GM12864 (cell line): ENCODE data around the gene COL25A1.

Source experiments
- DNase-seq: peaks from one replicate; pipeline ENCODE4 v3.0.0-alpha.2; 2011; ENCODE audit warnings: low read depth
- H3K4me3 ChIP-seq: 2 replicates; pipeline ENCODE4 v1.5.1; 2011; ENCODE audit warnings: mild to moderate bottlenecking, low read depth, low read length, control low read depth
- TF ChIP-seq, protein P1 (sequence below): IDR thresholded peaks from 2 replicates; pipeline ENCODE4 v1.5.1; 2011; ENCODE audit warnings: low read depth, mild to moderate bottlenecking, moderate library complexity, low read length, control low read depth, inconsistent platforms; ENCODE audit errors: missing control alignments

The COL25A1 gene

DNA sequence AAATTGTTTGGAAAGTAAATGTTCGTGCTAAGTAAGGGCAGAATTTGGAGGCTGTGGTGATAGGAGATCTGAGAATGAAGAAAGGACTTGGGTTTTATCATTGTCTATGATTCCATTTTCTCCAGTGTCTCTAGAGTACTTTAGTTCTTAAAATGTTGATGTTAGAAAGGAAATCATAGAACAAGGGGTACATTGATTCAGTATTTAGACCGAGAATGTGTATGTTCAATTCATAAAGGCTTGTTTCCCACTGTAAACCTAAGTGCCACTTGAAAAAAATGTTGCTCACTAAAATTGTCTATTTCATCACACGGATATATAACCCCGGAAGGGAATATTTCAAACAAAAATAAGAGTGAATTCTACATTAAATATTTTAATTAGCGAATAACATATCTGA lies 380.3 kb downstream of the COL25A1 start:
- TF ChIP-seq, protein P1, sequence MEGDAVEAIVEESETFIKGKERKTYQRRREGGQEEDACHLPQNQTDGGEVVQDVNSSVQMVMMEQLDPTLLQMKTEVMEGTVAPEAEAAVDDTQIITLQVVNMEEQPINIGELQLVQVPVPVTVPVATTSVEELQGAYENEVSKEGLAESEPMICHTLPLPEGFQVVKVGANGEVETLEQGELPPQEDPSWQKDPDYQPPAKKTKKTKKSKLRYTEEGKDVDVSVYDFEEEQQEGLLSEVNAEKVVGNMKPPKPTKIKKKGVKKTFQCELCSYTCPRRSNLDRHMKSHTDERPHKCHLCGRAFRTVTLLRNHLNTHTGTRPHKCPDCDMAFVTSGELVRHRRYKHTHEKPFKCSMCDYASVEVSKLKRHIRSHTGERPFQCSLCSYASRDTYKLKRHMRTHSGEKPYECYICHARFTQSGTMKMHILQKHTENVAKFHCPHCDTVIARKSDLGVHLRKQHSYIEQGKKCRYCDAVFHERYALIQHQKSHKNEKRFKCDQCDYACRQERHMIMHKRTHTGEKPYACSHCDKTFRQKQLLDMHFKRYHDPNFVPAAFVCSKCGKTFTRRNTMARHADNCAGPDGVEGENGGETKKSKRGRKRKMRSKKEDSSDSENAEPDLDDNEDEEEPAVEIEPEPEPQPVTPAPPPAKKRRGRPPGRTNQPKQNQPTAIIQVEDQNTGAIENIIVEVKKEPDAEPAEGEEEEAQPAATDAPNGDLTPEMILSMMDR: no peak
- DNase-seq: no peak
- no peak overlapping the region for H3K4me3 ChIP-seq

- H3K4me3 ChIP-seq: no peak overlapping the region
- no peak for DNase-seq
- TF ChIP-seq, protein P1: no peak
Measured at GRCh38 chr4:108920395-108921087, 381.9 kb downstream of the COL25A1 start.

DNA sequence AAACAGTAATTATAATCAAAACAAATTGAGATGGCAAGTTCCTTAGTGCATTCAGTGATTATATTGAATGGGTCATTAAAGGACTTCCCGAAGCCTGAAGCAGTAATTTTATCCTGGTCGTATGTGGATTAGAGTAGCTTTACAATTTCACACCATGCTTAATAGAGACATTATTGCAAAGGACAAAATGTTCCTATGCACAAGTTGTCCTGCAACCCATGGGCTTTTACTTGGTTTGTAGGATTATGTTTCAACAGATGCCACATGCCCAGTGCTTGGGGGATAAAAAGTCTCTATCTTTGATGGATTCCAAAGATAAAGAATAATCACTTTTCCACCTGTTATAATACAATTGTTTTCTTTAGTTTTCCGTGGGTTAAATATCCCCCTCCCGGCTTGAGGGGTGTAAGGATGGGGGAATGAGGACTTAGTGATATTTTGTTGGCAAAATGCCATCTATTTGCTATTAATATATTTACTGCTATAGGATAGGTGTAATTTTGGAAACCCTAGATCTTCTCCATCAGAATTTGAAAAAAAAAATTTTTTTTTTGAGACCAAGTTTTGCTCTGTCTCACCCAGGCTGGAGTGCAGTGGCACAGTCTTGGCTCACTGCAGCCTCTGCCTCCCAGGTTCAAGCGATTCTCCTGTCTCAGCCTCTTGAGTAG lies 383.1 kb downstream of the COL25A1 start:
- TF ChIP-seq, protein P1: no peak
- no peak for DNase-seq

DNA sequence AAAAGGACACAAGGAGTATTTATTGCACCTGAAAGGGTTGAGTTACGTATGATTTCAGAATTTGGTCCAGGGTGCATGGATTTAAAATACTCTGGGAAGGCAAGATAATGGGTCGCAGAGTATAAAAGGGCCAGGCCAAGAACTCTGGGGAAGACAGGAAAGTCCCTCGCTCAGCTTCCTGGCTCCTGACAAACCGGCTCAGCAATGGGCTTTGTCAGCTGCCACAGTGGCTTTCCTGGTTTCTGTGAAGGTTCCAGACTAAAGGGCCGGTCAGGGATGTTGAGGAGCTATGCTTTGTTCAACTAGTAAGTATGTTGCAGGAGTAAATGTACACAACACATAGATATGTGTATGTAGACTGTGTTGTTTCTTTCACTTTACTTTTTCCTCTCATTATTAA lies 385.2 kb downstream of the COL25A1 start:
- no peak overlapping the region for H3K4me3 ChIP-seq
- TF ChIP-seq, protein P1: no peak
- no peak for DNase-seq

More for the DNA sequence above, 383.1 kb downstream of the COL25A1 start:
- H3K4me3 ChIP-seq: no peak overlapping the region

- TF ChIP-seq, protein P1: no peak
- no peak for DNase-seq
- no peak overlapping the region for H3K4me3 ChIP-seq
Measured at GRCh38 chr4:108916638-108917037, 385.8 kb downstream of the COL25A1 start.

GRCh38 chr4:108906866-108907367 lies 395.5 kb downstream of the COL25A1 start:
- H3K4me3 ChIP-seq: no peak overlapping the region

More at GRCh38 chr4:108906866-108907367, 395.5 kb downstream of the COL25A1 start:
- DNase-seq: no peak
- TF ChIP-seq, protein P1: no peak
